A549 (cell line): ENCODE results near the gene DHX58. TPM values are rescaled to one million over a fixed set of nuclear protein-coding genes. Genes with fewer than 3 reads are reported as not detected.

Source experiments
- ATAC-seq, 2 experiments: fragments of 200-7000 bp in 1 of 2; fragments of >200 bp in 1 of 2; cut with Nextera tagmentation in 1 of 2; cut with Tn5 transposase in 1 of 2; 3 replicates each; pipeline versions ENCODE4 v1.8.0 to v1.9.1; 2018 to 2020; ENCODE audit warnings: mild to moderate bottlenecking in 1 of 2, moderate library complexity in 1 of 2
- CTCF ChIA-PET: fragments of 300-600 bp; sonication (Branson Sonifier 250); formaldehyde crosslinking; extraction: SDS; loops from one replicate; lab custom pipeline; 2021; ENCODE audit warnings: antibody characterized with exemption, inconsistent platforms; lab: Yijun Ruan, JAX
- POLR2A ChIA-PET: fragments of 350-600 bp; formaldehyde crosslinking; extraction: SDS; loops from one replicate; lab custom pipeline; 2021; ENCODE audit warnings: antibody characterized with exemption, inconsistent platforms; lab: Yijun Ruan, JAX
- DNase-seq, 2 experiments: peaks; one replicate each; pipeline versions ENCODE4 v3.0.0 to v3.0.0-alpha.2; 2011 to 2016; ENCODE audit warnings: low read depth in 1 of 2, low spot score in 1 of 2
- FAIRE-seq: peaks from 2 replicates; lab custom pipeline; 2011; peaks lifted over from hg19 to GRCh38; lab: Jason Lieb, UNC
- H3K27ac ChIP-seq, 2 experiments: fragments of >200 bp; sonication (Bioruptor Twin); formaldehyde crosslinking; 3 replicates each; pipeline ENCODE4 v1.5.1; 2016 to 2017
- H3K4me1 ChIP-seq: fragments of >200 bp; sonication (Bioruptor Twin); formaldehyde crosslinking; 3 replicates; pipeline ENCODE4 v1.6.1; 2016
- H3K4me2 ChIP-seq: fragments of >200 bp; sonication (Bioruptor Twin); formaldehyde crosslinking; 3 replicates; pipeline ENCODE4 v1.6.1; 2016
- H3K4me3 ChIP-seq: fragments of >200 bp; sonication (Bioruptor Twin); formaldehyde crosslinking; 3 replicates; pipeline ENCODE4 v1.5.1; 2016
- H3K9me3 ChIP-seq: fragments of >200 bp; sonication (Bioruptor Twin); formaldehyde crosslinking; 3 replicates; pipeline ENCODE4 v1.6.1; 2016
- BHLHE40 ChIP-seq: IDR thresholded peaks from 2 replicates; pipeline ENCODE4 v1.6.1; 2012; ENCODE audit warnings: low read depth, low read length, inconsistent platforms
- CEBPB ChIP-seq, 2 experiments: fragments of >200 bp in 1 of 2; sonication (Bioruptor Twin) in 1 of 2; formaldehyde crosslinking in 1 of 2; IDR thresholded peaks; 2 replicates each; pipeline ENCODE4 v1.6.1; 2012 to 2016
- E2F6 ChIP-seq: IDR thresholded peaks from 2 replicates; pipeline ENCODE4 v1.6.1; 2012; ENCODE audit warnings: low read depth, borderline replicate concordance
- EHMT2 ChIP-seq: fragments of 200-600 bp; sonication (generic); IDR thresholded peaks from 2 replicates; pipeline ENCODE4 v1.6.1; 2016; ENCODE audit warnings: antibody characterized with exemption, low read depth, mild to moderate bottlenecking, moderate library complexity
- HEYL ChIP-seq: fragments of 250-450 bp; sonication (Bioruptor Pico); IDR thresholded peaks from 2 replicates; pipeline ENCODE4 v1.8.0; 2021; ENCODE audit warnings: mild to moderate bottlenecking, moderate library complexity
- HOXB13 ChIP-seq: fragments of 250-450 bp; sonication (Bioruptor Pico); IDR thresholded peaks from 2 replicates; pipeline ENCODE4 v1.5.0; 2020; ENCODE audit warnings: low read depth, mild to moderate bottlenecking, moderate library complexity
- HOXB5 ChIP-seq: fragments of 250-450 bp; sonication (Bioruptor Pico); IDR thresholded peaks from 2 replicates; pipeline ENCODE4 v1.5.0; 2020; ENCODE audit warnings: mild to moderate bottlenecking, moderate library complexity
- MAX ChIP-seq: IDR thresholded peaks from 2 replicates; pipeline ENCODE4 v1.6.1; 2012
- MAZ ChIP-seq: fragments of 150-350 bp; IDR thresholded peaks from 2 replicates; pipeline ENCODE4 v1.6.1; 2014; ENCODE audit warnings: antibody characterized with exemption, low read depth, low read length, borderline replicate concordance
- NPAS2 ChIP-seq: fragments of 250-450 bp; sonication (Bioruptor Pico); IDR thresholded peaks from 2 replicates; pipeline ENCODE4 v1.8.0; 2022; ENCODE audit warnings: mild to moderate bottlenecking, moderate library complexity, borderline replicate concordance
- POLR2AphosphoS2 ChIP-seq: conservative IDR thresholded peaks from 2 replicates; pipeline ENCODE4 v1.6.1; 2012; ENCODE audit warnings: low read length, improper control_type of control experiment, inconsistent platforms
- RAD21 ChIP-seq, 2 experiments: fragments of >200 bp in 1 of 2; sonication (Bioruptor Twin) in 1 of 2; formaldehyde crosslinking in 1 of 2; IDR thresholded peaks in 1 of 2; conservative IDR thresholded peaks in 1 of 2; 2 replicates in 1 of 2; 3 replicates in 1 of 2; pipeline ENCODE4 v1.6.1; 2012 to 2018; ENCODE audit warnings: inconsistent platforms in 1 of 2
- RNF2 ChIP-seq: fragments of 200-600 bp; sonication (generic); IDR thresholded peaks from 2 replicates; pipeline ENCODE4 v1.6.1; 2016; ENCODE audit warnings: low read depth, mild to moderate bottlenecking, antibody characterized with exemption, moderate library complexity, borderline replicate concordance
- SMC3 ChIP-seq: fragments of >200 bp; sonication (Bioruptor Twin); formaldehyde crosslinking; IDR thresholded peaks from 3 replicates; pipeline ENCODE4 v1.6.1; 2018; ENCODE audit warnings: inconsistent platforms
- WGBS: methylation state at CpG from one replicate; pipeline ENCODE4 v1.1.6; 2017; ENCODE audit errors: missing lambda C conversion rate; 5-methylcytosine and 5-hydroxymethylcytosine counted together
- polyA plus RNA-seq, 4 experiments: library from polyadenylated mRNA; depleted of rRNA in 3 of 4; stranded (reverse); fragments of >200 nt; fragmentation: RNase III in 1 of 4; extraction: RNeasy Plus Mini Kit Qiagen cat#74134 plus additional on column Dnase treatment in 1 of 4; gene quantifications; 2 replicates in 3 of 4; 3 replicates in 1 of 4; pipeline ENCODE4 v1.2.3, GENCODE V29; 2011 to 2017
- TF ChIP-seq, protein P1 (sequence below): fragments of >200 bp; sonication (Bioruptor Twin); formaldehyde crosslinking; IDR thresholded peaks from 3 replicates; pipeline ENCODE4 v1.5.1; 2016

Gene DHX58
- polyA plus RNA-seq, 2 of the 4 experiments (the other 2 are of a cell fraction), result 0.37 to 0.59 TPM

GRCh38 chr17:42067371-42068091 lies 45.0 kb downstream of the DHX58 start:
- no peak overlapping the region for H3K27ac ChIP-seq
- ATAC-seq (peak; percentile 62 to 84), DNase-seq (peak; percentile 68 to 79), FAIRE-seq (peak; percentile 72)
- H3K9me3 ChIP-seq, result no peaks in the 10 kb centered on the region
- TF ChIP-seq BHLHE40, result no peak
- no peak for TF ChIP-seq EHMT2
- no peak for TF ChIP-seq MAZ
- TF ChIP-seq SMC3, result peak; percentile 81
- no peak for TF ChIP-seq E2F6
- TF ChIP-seq RAD21 (conservative IDR thresholded peaks at IDR 0.05 in 1 of 2, IDR thresholded peaks at IDR 0.05 in 1 of 2), result peak; percentile 59 to 67
- TF ChIP-seq, protein P1, sequence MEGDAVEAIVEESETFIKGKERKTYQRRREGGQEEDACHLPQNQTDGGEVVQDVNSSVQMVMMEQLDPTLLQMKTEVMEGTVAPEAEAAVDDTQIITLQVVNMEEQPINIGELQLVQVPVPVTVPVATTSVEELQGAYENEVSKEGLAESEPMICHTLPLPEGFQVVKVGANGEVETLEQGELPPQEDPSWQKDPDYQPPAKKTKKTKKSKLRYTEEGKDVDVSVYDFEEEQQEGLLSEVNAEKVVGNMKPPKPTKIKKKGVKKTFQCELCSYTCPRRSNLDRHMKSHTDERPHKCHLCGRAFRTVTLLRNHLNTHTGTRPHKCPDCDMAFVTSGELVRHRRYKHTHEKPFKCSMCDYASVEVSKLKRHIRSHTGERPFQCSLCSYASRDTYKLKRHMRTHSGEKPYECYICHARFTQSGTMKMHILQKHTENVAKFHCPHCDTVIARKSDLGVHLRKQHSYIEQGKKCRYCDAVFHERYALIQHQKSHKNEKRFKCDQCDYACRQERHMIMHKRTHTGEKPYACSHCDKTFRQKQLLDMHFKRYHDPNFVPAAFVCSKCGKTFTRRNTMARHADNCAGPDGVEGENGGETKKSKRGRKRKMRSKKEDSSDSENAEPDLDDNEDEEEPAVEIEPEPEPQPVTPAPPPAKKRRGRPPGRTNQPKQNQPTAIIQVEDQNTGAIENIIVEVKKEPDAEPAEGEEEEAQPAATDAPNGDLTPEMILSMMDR, result peak; percentile 92
- H3K4me2 ChIP-seq, result 0 out of 3 replicates have a peak overlapping the region, but pooled peaks have one; percentile 22
- ChIA-PET POLR2A (interaction anchor here (0.6 kb wide), 1 partner anchor 26 kb away, joined by 3 read pairs; no protein-coding TSS in a partner anchor), CTCF (interaction anchor here (0.6 to 16.9 kb wide), 28 partner anchors 10 to 970 kb away, joined by 3 to 454 read pairs (median 5); partner anchors contain the start of genes DHX58, KAT2A, NKIRAS2 and ZNF385C)
- H3K4me3 ChIP-seq, result no peak overlapping the region
- peaks cover 4% of the 10 kb centered on the region; the same call in 2 of the 3 replicates for H3K4me1 ChIP-seq
- WGBS, result 34% methylated on average over 12 of the region's 12 CpGs

GRCh38 chr17:42065201-42065600 lies 47.3 kb downstream of the DHX58 start:
- no peak for DNase-seq
- ChIA-PET POLR2A (interaction anchor here (0.6 kb wide), 1 partner anchor 38 kb away, joined by 4 read pairs; no protein-coding TSS in a partner anchor), CTCF (interaction anchor here (0.8 to 16.9 kb wide), 11 partner anchors 9 to 102 kb away, joined by 3 to 454 read pairs (median 13); partner anchors contain the start of genes DHX58, KAT2A, NKIRAS2 and ZNF385C)
- Histone ChIP-seq H3K4me3 (no peak overlapping the region), H3K9me3 (no peaks in the 10 kb centered on the region), H3K27ac (no peak overlapping the region), H3K4me2 (no peak overlapping the region), H3K4me1 (no peaks in the 10 kb centered on the region; the same call in 2 of the 3 replicates)
- TF ChIP-seq HEYL (CRISPR knock-in tag), result no peak
- TF ChIP-seq BHLHE40, result no peak
- no peak for TF ChIP-seq MAX
- TF ChIP-seq NPAS2 (CRISPR knock-in tag), result no peak
- TF ChIP-seq HOXB5 (CRISPR knock-in tag), result no peak
- no peak for TF ChIP-seq RNF2
- no peak for TF ChIP-seq EHMT2
- TF ChIP-seq CEBPB (IDR thresholded peaks at IDR 0.05), result no peak
- TF ChIP-seq POLR2AphosphoS2, result no peak
- TF ChIP-seq HOXB13, result no peak
- TF ChIP-seq, protein P1, result no peak
- no peak for TF ChIP-seq MAZ
- no peak for ATAC-seq
- 64% methylated on average over 2 of the region's 2 CpGs for WGBS
- no peak for FAIRE-seq
